CD4-positive, CD25-positive, alpha-beta regulatory T cell (primary cell): ENCODE results near the gene UBASH3B. TPM values are rescaled to one million over a fixed set of nuclear protein-coding genes. Genes with fewer than 3 reads are reported as not detected.

Source experiments
- ATAC-seq, 2 donors: fragments of 150-1000 bp; cut with Tn5 transposase; one replicate each; pipeline ENCODE4 v1.10.0; 2021; ENCODE audit warnings: low read depth in 2 of 2, moderate number of reproducible peaks in 2 of 2, moderate library complexity in 1 of 2
- DNase-seq, 3 donors: peaks; one replicate each; pipeline versions ENCODE4 v3.0.0 to v3.0.0-alpha.2; 2012 to 2022; ENCODE audit warnings: mixed read lengths in 1 of 3
- H3K27ac ChIP-seq: one replicate; pipeline ENCODE4 v1.7.0; 2013; ENCODE audit warnings: mild to moderate bottlenecking, low read length; ENCODE audit not compliant: insufficient read depth, poor library complexity, severe bottlenecking
- H3K27me3 ChIP-seq: one replicate; pipeline ENCODE4 v1.7.0; 2013; ENCODE audit warnings: low read length; ENCODE audit not compliant: control insufficient read depth, insufficient read depth
- H3K36me3 ChIP-seq: one replicate; pipeline ENCODE4 v1.7.0; 2013; ENCODE audit warnings: mild to moderate bottlenecking, low read length, moderate library complexity; ENCODE audit not compliant: control insufficient read depth, insufficient read depth
- H3K4me1 ChIP-seq: 2 replicates; pipeline ENCODE4 v1.7.0; 2013; ENCODE audit warnings: mild to moderate bottlenecking, low read length; ENCODE audit not compliant: insufficient read depth, control insufficient read depth, poor library complexity, severe bottlenecking
- H3K4me3 ChIP-seq: one replicate; pipeline ENCODE4 v1.7.0; 2013; ENCODE audit warnings: low read depth, mild to moderate bottlenecking, low read length, moderate library complexity
- H3K9me3 ChIP-seq, 2 experiments: 1 replicate in 1 of 2; 2 replicates in 1 of 2; pipeline ENCODE4 v1.7.0; 2013; ENCODE audit warnings: low read length in 2 of 2, mild to moderate bottlenecking in 1 of 2, moderate library complexity in 1 of 2; ENCODE audit not compliant: control insufficient read depth in 2 of 2
- H3K27ac Mint-ChIP-seq, 3 donors: one replicate each; pipeline ENCODE4 v1.8.0; 2020 to 2022; ENCODE audit warnings: mild to moderate bottlenecking in 3 of 3, mixed read lengths in 3 of 3, moderate library complexity in 2 of 3
- H3K27me3 Mint-ChIP-seq: one replicate; pipeline ENCODE4 v1.8.0; 2022; ENCODE audit warnings: mild to moderate bottlenecking, mixed read lengths
- H3K36me3 Mint-ChIP-seq: one replicate; pipeline ENCODE4 v1.8.0; 2020; ENCODE audit warnings: mixed read lengths
- H3K4me1 Mint-ChIP-seq, 4 donors: one replicate each; pipeline ENCODE4 v1.8.0; 2020 to 2022; ENCODE audit warnings: mixed read lengths in 4 of 4, mild to moderate bottlenecking in 1 of 4
- H3K4me3 Mint-ChIP-seq, 4 donors: one replicate each; pipeline ENCODE4 v1.8.0; 2020 to 2022; ENCODE audit warnings: mild to moderate bottlenecking in 4 of 4, mixed read lengths in 4 of 4, moderate library complexity in 3 of 4
- H3K9me3 Mint-ChIP-seq, 7 donors: one replicate each; pipeline ENCODE4 v1.8.0; 2020 to 2022; ENCODE audit warnings: mixed read lengths in 7 of 7, mild to moderate bottlenecking in 3 of 7, moderate library complexity in 2 of 7
- polyA plus RNA-seq, 4 donors: library from polyadenylated mRNA; unstranded; fragments of 300-500 nt; fragmentation: Illumina TruSeq; gene quantifications; one replicate each; pipeline ENCODE4 v1.2.3, GENCODE V29; 2021
- total RNA-seq: library from RNA; stranded (reverse); gene quantifications from one replicate; pipeline ENCODE4 v1.2.3, GENCODE V29; 2022

The UBASH3B gene
- total and polyA plus RNA-seq, 5 donors from 2014 or later = 14.2 to 57.6 (median 19.1) TPM

DNA sequence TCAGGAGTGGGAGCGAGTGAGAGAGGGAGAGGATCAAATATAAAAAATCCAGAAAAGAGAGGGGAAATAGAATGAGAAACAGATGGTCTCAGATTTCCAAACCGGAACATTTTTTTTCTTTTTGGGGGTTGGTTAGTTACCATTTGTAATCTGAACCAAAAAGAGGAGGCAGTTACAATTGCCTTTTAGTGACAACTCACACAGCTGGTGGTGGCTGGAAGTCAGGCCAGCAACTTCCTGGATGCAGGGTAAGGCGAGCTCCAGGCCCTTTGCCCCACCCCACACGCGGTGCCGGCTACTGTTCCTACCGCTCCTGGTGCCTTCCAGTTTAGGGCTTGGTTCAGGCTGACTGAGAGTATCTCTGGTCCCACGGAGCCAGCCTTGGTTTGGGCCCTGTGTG, 21.0 kb upstream of the UBASH3B start:
- peaks cover 0 to 6% (median 0%) of the 10 kb centered on the region in 4 donors for H3K4me1 Mint-ChIP-seq
- H3K27me3 ChIP-seq = no peaks in the 10 kb centered on the region
- H3K27ac Mint-ChIP-seq = peak overlapping the region in 1 of 3 donors; percentile 26
- H3K27me3 Mint-ChIP-seq = peaks cover 4% of the 10 kb centered on the region
- no peak overlapping the region for H3K27ac ChIP-seq
- no peaks in the 10 kb centered on the region for H3K4me1 ChIP-seq
- no peaks in the 10 kb centered on the region for H3K9me3 ChIP-seq
- ATAC-seq = no peak
- no peak overlapping the region for H3K4me3 Mint-ChIP-seq
- no peaks in the 10 kb centered on the region for H3K9me3 Mint-ChIP-seq
- no peak overlapping the region for H3K4me3 ChIP-seq
- no peaks in the 10 kb centered on the region for H3K36me3 Mint-ChIP-seq
- no peak for DNase-seq
- H3K36me3 ChIP-seq = no peaks in the 10 kb centered on the region

DNA sequence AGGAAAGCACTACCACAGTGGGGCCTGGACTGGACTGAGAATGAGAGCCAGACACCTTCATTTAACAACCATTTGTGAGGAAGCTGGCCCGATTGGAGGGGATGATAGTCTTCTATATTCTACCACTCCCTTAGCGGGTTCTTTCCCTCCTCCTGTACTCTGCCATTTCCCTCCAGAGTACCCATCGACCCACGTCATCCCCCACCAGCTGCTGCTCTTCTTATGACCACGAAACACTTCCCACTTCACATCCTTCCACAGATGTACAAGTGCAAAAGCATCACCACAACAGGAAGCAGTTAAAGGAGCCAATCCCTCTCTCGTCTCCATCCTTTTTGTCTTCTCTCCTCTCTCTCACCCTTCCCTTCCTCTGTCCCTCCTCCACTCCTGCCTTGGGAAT, 18.0 kb upstream of the UBASH3B start:
- peaks cover 4% of the 10 kb centered on the region for H3K27me3 Mint-ChIP-seq
- Histone ChIP-seq H3K9me3 (no peaks in the 10 kb centered on the region), H3K4me1 (no peaks in the 10 kb centered on the region), H3K36me3 (no peaks in the 10 kb centered on the region), H3K27ac (no peak overlapping the region), H3K4me3 (no peak overlapping the region), H3K27me3 (no peaks in the 10 kb centered on the region)
- no peak overlapping the region for H3K27ac Mint-ChIP-seq
- H3K9me3 Mint-ChIP-seq = no peaks in the 10 kb centered on the region
- peaks cover 0 to 6% (median 0%) of the 10 kb centered on the region in 4 donors for H3K4me1 Mint-ChIP-seq
- H3K4me3 Mint-ChIP-seq = no peak overlapping the region
- peak in 1 of 3 donors; percentile 29 for DNase-seq
- H3K36me3 Mint-ChIP-seq = no peaks in the 10 kb centered on the region
- no peak for ATAC-seq

DNA sequence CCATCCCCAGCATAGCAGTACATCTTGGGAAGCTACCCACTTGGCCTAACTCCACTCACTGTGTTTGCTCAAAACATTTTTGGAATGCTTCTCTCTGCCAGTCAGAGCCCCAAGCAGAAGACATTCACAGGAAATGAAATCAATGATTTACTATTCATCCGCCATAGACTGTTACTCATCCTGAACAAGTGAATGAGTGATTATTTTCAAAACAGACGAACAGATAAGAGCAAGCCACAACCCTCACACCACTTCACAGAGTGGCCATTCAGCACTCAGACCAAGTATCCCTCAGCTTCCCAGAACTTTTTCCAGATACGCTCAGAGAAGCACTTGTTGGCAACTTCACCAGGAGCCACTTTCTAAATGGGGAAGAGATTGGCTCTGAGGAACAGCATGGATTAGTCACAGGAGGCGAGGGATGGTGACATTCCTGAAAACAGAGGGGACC, 13.0 kb upstream of the UBASH3B start:
- H3K9me3 ChIP-seq = no peaks in the 10 kb centered on the region
- H3K4me1 ChIP-seq = no peaks in the 10 kb centered on the region
- no peak overlapping the region for H3K4me3 ChIP-seq
- no peaks in the 10 kb centered on the region for H3K27me3 ChIP-seq
- H3K36me3 ChIP-seq = no peaks in the 10 kb centered on the region
- H3K27me3 Mint-ChIP-seq = peaks cover 4% of the 10 kb centered on the region
- H3K27ac ChIP-seq = no peak overlapping the region
- no peak overlapping the region for H3K27ac Mint-ChIP-seq
- peaks cover 0 to 3% (median 0%) of the 10 kb centered on the region in 4 donors for H3K4me1 Mint-ChIP-seq
- H3K9me3 Mint-ChIP-seq = no peaks in the 10 kb centered on the region
- H3K4me3 Mint-ChIP-seq = no peak overlapping the region
- ATAC-seq (no peak), DNase-seq (no peak)
- no peaks in the 10 kb centered on the region for H3K36me3 Mint-ChIP-seq

DNA sequence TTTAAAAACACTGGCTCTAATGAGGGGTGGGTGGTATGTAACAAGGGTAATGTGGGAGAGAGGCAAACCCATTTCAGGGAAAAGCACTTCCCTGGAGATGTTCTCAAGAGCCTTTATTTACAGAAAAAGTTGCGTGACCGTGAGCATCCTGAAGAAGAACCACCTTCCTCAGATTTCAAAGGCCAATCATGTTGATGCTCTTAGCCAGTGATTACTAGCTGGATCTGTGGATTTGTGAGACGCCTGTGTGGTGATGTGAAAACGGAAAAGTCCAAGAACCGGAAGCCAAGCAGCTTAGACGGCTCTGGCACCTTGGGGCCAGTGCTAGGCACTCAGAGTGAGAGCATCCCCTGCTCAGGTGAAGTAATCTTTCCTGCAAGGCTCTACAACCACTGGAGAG, 12.6 kb upstream of the UBASH3B start:
- no peak overlapping the region for H3K4me3 ChIP-seq

DNA sequence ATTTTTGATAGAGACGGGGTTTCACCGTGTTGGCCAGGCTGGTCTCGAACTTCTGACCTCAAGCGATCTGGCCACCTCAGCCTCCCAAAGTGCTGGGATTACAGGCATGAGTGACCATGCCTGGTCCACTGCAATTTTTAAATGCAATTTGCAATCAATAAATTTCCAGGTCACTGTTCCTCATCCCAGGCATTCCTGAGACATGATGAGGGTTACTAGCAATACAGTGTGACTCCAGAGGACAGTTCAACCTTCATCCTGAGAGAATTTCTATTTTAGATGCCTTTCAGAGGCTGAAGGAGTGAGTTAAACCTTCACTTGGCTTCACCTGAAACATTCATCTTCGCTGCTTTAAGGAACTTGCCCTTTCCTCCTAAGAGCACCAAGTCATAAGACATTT, 9.7 kb upstream of the UBASH3B start:
- H3K36me3 ChIP-seq = no peaks in the 10 kb centered on the region
- H3K27ac ChIP-seq = no peak overlapping the region
- no peaks in the 10 kb centered on the region for H3K36me3 Mint-ChIP-seq
- H3K4me1 ChIP-seq = no peaks in the 10 kb centered on the region
- H3K27me3 ChIP-seq = no peaks in the 10 kb centered on the region
- no peaks in the 10 kb centered on the region for H3K9me3 Mint-ChIP-seq
- H3K27ac Mint-ChIP-seq = peak overlapping the region in 1 of 3 donors; percentile 46
- H3K9me3 ChIP-seq = no peaks in the 10 kb centered on the region
- no peak overlapping the region for H3K4me3 Mint-ChIP-seq
- peaks cover 0 to 4% (median 0%) of the 10 kb centered on the region in 4 donors for H3K4me1 Mint-ChIP-seq
- H3K27me3 Mint-ChIP-seq = peaks cover 2% of the 10 kb centered on the region
- DNase-seq (no peak), ATAC-seq (no peak)
- H3K4me3 ChIP-seq = no peak overlapping the region

More for the DNA sequence above, 12.6 kb upstream of the UBASH3B start:
- Histone ChIP-seq H3K36me3 (no peaks in the 10 kb centered on the region), H3K27ac (no peak overlapping the region), H3K27me3 (no peaks in the 10 kb centered on the region), H3K4me1 (no peaks in the 10 kb centered on the region), H3K9me3 (no peaks in the 10 kb centered on the region)
- DNase-seq (no peak), ATAC-seq (no peak)
- H3K27ac Mint-ChIP-seq = no peak overlapping the region
- peaks cover 4% of the 10 kb centered on the region for H3K27me3 Mint-ChIP-seq
- no peaks in the 10 kb centered on the region for H3K36me3 Mint-ChIP-seq
- H3K4me1 Mint-ChIP-seq = peaks cover 0 to 2% (median 0%) of the 10 kb centered on the region in 4 donors
- H3K4me3 Mint-ChIP-seq = no peak overlapping the region
- no peaks in the 10 kb centered on the region for H3K9me3 Mint-ChIP-seq

DNA sequence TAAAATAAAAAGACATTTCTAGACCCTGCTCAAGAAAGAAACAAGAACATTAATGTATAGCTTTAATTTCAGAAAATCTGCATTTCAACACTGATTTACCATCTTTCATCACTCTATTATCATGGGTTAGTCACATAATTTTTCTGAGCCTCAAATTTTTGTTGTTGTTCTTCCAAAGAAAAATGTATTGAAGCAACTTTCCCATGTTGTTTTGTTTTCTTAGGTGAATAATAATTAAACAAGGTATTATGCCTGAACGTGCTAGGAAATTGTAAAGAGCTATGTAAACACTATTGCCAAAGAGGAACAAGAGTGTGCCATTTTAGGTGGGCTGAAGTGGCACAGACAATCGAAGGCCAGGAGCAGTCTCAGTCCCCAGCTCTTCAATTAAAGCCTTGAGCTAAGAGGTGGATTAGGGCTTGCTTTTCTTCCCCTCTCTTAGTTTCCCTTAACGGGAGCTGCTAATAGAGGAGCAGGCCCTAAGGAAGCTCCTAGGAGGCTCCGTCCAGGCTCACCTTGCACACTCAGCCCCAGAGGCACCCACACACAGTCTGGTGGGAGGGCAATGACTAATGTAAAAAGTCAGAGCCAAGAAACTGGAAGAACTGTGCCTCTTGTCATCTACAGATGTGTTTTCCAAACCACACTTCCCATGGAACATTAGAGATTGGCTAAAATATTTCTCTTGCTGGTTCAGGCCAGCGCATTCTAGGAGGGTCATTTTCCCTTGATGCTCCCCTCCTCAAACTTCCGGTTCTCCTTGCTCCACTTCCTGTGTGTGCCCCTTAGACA, 8.8 kb upstream of the UBASH3B start:
- no peaks in the 10 kb centered on the region for H3K36me3 ChIP-seq
- no peak overlapping the region for H3K27ac ChIP-seq
- H3K9me3 ChIP-seq = no peaks in the 10 kb centered on the region
- no peak overlapping the region for H3K4me3 Mint-ChIP-seq
- H3K4me1 Mint-ChIP-seq = peaks cover 0 to 4% (median 0%) of the 10 kb centered on the region in 4 donors
- H3K4me3 ChIP-seq = no peak overlapping the region
- H3K27ac Mint-ChIP-seq = peak overlapping the region in 1 of 3 donors; percentile 62
- no peaks in the 10 kb centered on the region for H3K4me1 ChIP-seq
- H3K27me3 Mint-ChIP-seq = no peaks in the 10 kb centered on the region
- H3K36me3 Mint-ChIP-seq = no peaks in the 10 kb centered on the region
- H3K27me3 ChIP-seq = no peaks in the 10 kb centered on the region
- no peaks in the 10 kb centered on the region for H3K9me3 Mint-ChIP-seq
- DNase-seq (no peak), ATAC-seq (no peak)

DNA sequence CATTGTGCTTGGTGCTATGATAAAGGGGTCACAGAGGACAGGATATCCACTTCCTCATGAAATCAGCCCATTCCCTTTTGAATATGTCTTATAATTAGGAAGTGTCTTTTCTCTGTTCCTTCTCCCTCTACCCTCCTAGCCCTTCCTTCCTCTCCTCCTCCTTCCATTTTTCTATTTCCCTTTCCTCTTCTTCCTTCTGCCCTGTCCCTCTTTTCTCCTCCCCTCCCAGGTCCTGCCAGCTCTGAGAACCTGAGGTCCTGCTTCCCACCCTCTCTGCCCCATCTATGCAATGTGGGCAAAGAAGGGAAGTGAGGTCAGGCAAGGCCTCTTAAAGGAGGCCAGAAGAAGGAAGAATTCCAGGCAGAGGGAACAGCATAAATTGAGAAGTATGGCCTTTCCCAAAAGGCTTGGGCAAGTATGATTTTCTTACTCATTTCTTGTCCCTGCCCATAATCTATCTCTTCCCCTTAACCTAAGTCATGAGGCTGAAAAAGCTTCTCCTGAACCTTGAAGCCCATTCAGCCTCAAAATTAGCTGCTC, 7.7 kb upstream of the UBASH3B start:
- H3K4me1 ChIP-seq = no peaks in the 10 kb centered on the region
- H3K36me3 ChIP-seq = no peaks in the 10 kb centered on the region
- no peak overlapping the region for H3K4me3 ChIP-seq
- Mint-ChIP-seq H3K9me3 (peaks cover 0 to 2% (median 0%) of the 10 kb centered on the region in 7 donors), H3K4me1 (peaks cover 0 to 4% (median 0%) of the 10 kb centered on the region in 4 donors), H3K27me3 (no peaks in the 10 kb centered on the region), H3K27ac (no peak overlapping the region), H3K4me3 (peak overlapping the region in 1 of 4 donors; percentile 34), H3K36me3 (no peaks in the 10 kb centered on the region)
- no peaks in the 10 kb centered on the region for H3K9me3 ChIP-seq
- no peaks in the 10 kb centered on the region for H3K27me3 ChIP-seq
- H3K27ac ChIP-seq = no peak overlapping the region
- ATAC-seq (no peak), DNase-seq (no peak)
